HS-5 (cell line): ENCODE measurements around the gene LRIG1.
A peak's percentile ranks its signal among the peaks of the same experiment; 100 is the strongest.

ENCODE experiments used
- DNase-seq: peaks from one replicate; pipeline ENCODE4 v3.0.0-alpha.2; 2012; ENCODE audit warnings: low read depth

The LRIG1 gene, protein sequence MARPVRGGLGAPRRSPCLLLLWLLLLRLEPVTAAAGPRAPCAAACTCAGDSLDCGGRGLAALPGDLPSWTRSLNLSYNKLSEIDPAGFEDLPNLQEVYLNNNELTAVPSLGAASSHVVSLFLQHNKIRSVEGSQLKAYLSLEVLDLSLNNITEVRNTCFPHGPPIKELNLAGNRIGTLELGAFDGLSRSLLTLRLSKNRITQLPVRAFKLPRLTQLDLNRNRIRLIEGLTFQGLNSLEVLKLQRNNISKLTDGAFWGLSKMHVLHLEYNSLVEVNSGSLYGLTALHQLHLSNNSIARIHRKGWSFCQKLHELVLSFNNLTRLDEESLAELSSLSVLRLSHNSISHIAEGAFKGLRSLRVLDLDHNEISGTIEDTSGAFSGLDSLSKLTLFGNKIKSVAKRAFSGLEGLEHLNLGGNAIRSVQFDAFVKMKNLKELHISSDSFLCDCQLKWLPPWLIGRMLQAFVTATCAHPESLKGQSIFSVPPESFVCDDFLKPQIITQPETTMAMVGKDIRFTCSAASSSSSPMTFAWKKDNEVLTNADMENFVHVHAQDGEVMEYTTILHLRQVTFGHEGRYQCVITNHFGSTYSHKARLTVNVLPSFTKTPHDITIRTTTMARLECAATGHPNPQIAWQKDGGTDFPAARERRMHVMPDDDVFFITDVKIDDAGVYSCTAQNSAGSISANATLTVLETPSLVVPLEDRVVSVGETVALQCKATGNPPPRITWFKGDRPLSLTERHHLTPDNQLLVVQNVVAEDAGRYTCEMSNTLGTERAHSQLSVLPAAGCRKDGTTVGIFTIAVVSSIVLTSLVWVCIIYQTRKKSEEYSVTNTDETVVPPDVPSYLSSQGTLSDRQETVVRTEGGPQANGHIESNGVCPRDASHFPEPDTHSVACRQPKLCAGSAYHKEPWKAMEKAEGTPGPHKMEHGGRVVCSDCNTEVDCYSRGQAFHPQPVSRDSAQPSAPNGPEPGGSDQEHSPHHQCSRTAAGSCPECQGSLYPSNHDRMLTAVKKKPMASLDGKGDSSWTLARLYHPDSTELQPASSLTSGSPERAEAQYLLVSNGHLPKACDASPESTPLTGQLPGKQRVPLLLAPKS

DNA sequence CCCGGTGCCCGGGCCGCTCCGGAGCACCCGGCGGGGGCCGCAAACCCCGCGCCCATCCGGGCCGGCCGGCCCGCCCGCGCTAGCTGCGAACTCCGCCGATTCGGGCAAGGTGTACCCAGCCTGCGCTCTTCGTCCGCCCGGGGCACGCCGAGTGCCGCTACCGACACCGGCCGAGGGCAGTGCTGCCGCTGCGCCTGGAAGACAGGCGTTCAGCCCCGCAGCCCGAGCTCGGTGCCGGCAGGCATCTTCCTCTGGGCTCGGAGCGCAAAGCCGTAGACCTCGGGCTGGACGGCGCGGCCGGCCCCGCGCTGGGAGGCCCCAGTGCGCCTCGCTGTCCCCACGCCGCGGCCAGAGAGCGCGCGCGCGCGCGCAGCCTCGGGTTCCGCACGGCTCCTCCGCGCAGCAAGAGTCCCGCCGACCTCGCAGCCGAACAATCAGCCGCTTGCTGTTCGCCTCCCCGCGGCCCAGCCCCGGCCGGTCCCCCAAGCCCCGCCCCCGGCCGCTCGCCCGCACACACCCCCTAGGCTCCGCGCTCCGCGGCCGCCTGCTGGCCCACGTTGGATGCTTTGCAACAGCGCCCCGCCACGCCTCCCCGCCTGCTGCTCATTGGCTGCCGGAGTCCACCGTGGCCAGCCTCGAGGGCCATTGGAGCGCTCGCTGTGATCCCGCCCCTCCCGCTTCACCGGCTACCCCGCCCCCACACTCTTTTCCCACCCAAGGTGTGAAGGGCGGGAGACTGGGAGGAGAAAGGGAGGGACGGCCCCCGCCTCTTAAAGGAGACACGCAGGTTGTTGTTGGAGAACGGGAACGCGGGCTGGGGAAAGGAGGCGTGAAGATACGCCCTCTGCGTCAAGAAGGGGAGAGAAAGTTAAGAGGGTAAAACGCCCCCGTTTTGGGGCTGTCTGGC is at the start of gene LRIG1:
TSS of gene LRIG1 (minus strand) at position 447 of the 907 bp plus-strand sequence. CDS start 615 bp downstream, outside the sequence.
- DNase-seq, result peak; percentile 85

DNA sequence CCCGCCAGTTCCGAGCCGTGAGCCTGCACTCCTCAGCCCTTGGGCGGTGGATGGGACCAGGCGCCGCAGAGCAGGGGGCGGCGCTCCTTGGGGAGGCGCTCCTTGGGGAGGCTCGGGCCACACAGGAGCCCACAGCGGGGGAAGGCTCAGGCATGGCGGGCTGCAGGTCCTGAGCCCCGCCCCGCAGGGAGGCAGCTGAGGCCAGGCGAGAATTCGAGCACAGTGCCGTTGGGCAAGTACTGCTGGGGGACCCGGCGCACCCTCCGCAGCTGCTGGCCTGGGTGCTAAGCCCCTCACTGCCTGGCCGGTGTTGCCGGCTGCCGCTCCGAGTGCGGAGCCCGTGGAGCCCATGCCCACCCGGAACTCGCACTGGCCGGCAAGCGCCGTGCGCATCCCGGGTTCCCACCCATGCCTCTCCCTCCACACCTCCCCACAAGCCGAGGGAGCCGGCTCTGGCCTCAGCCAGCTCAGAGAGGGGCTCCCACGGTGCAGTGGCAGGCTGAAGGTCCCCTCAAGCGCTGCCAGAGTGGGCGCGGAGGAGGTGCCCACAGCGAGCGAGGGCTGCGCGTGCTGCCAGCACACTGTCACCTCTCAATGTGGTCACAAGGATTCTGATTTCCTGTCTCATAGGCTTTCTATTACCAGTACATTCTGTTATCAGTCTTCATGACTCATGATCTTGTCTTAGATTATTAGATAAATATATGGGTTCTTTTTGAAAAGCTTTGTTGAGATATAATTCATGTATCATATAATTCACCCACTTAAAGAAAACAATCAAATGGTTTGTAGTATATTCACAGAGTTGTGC is 44.0 kb upstream of the LRIG1 start:
- DNase-seq, result no peak

DNA sequence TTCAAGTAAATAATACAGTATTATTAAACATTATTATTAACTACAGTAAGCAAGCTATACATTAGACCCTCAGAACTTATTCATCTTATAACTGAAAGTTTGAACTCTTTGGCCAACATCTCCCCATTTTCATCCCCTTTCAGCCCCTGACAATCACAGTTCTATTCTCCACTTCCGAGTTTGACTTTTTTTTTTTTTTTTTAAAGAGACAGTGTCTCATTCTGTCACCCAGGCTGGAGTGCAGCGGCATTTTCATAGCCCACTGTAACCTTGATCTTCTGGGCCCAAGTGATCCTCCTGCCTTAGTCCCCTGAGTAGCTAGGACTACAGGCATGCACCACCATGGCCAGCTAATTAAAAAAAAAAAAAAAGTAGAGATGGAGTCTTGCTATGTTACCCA is 41.3 kb upstream of the LRIG1 start:
- no peak for DNase-seq

- DNase-seq, result no peak
Observed at GRCh38 chr3:66539466-66539989, 38.7 kb upstream of the LRIG1 start.

GRCh38 chr3:66538390-66538789 is 37.6 kb upstream of the LRIG1 start:
- no peak for DNase-seq

- no peak for DNase-seq
Observed at GRCh38 chr3:66537735-66538134, 36.9 kb upstream of the LRIG1 start.

GRCh38 chr3:66536791-66537190 is 36.0 kb upstream of the LRIG1 start:
- DNase-seq, result no peak

DNA sequence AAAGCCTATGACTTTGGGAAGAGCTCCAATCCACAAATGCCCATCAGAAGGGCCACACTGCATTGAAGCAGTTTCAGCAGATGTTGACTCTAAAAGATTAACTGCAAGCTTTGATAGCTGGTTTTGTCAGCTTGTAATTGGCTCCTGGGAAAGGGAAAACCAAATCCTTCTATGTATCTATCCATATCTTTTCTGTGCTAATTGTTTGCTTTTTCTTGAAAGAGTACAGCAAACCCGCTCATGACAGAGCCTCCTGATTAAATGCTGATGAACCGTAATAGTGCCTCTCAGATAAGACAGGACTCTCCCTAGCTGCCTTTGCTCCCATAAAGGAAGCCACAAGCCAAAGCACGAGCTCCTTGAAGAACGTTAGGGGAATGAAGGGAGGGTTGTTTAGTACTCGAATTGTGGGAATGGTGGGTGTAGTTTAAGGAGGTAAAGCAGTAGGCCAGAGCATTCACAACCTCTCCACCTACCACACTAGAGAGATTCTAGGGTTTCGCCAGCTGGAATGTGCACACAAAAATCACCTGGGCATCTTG is 33.6 kb upstream of the LRIG1 start:
- DNase-seq, result no peak

GRCh38 chr3:66532613-66533012 is 31.8 kb upstream of the LRIG1 start:
- DNase-seq, result no peak

DNA sequence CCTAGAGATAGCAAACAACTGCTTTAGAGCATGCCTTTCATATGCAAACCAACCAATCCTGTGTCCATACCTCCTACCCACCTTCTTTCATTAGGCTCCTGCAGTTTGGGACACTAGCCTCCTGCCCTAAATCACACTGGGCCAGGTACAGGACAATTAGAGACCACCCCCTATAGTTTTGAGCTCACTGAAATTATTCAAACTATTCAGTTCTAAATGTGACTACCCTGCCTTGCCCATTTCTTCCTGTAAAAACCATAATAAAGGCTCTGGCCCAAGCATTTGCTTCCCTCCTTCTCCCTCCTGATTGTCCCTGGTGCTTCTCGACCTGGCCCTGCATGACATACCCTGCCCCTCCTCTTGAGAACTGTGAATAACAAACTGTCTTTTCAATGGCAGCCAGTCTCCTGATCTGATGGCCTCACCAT is 31.4 kb upstream of the LRIG1 start:
- DNase-seq, result no peak

GRCh38 chr3:66531256-66531655 is 30.4 kb upstream of the LRIG1 start:
- DNase-seq, result no peak

GRCh38 chr3:66527246-66527645 is 26.4 kb upstream of the LRIG1 start:
- no peak for DNase-seq

GRCh38 chr3:66525771-66526170 is 24.9 kb upstream of the LRIG1 start:
- no peak for DNase-seq

- no peak for DNase-seq
Observed at GRCh38 chr3:66520724-66521123, 19.9 kb upstream of the LRIG1 start.

DNA sequence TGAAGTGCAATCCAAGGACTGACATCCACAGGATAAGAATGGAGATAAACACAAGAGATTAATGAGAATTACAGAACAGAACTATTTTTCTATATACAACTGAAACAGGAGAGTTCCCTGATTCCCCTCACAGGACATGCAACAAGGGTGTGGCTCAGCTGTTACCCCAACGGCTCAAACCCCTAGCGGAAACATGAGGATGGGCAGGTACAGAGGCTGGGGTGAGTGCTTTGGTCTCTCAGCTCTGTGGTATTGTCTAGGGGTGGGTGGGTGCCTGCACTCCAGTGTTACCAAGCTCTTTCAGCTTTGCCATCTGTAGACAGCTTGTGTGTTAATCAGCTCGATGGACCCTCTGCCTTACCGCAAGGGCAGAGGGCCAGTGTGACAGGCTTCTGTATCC is 17.8 kb upstream of the LRIG1 start:
- no peak for DNase-seq

- no peak for DNase-seq
Observed at GRCh38 chr3:66518126-66518525, 17.3 kb upstream of the LRIG1 start.

GRCh38 chr3:66517241-66517640 is 16.4 kb upstream of the LRIG1 start:
- DNase-seq, result no peak

DNA sequence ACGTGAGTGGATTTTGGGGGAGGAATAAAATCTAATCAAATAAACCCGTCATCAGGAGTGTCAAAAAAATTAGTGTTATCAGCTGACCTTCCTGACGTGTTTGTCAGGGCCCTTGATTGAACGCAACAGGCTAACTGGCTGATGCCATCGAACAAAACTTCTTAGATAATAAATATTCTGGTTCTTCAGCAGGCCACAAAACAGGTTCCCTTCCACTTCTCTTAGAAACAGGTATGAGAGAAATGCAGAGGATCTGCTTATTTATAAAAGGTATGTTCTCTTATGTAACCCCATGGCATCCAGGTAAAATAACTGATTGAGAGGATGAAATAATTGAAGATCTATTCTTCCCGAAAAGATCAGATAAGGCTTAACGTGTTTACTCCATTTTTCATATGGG is 7.6 kb upstream of the LRIG1 start:
- no peak for DNase-seq

- DNase-seq, result no peak
Observed at GRCh38 chr3:66507423-66508260, 6.8 kb upstream of the LRIG1 start.
